Measurements from ENCODE around the gene GPANK1. TPM values are rescaled to one million over a fixed set of nuclear protein-coding genes. Genes with fewer than 3 reads are reported as not detected.

GPANK1 gene
- total RNA-seq, 2 experiments from 2014 or later = 9.8 to 11.0 TPM

GRCh38 chr6:31633447-31633846 is 31.4 kb downstream of the GPANK1 start:
- TF ChIP-seq CTCF (IDR thresholded peaks at IDR 0.05) = no peak
- ChIA-PET CTCF (no interaction called here), POLR2A (no interaction called here)
- Histone ChIP-seq H3K27ac (ENCODE audit: low read depth in 1 of 2, low read length in 2 of 2) (no peak overlapping the region), H3K4me1 (ENCODE audit: insufficient read depth, low read length) (peaks cover 2% of the 10 kb centered on the region), H3K36me3 (ENCODE audit: insufficient read depth, low read length) (peaks cover 98% of the 10 kb centered on the region), H3K4me3 (ENCODE audit: low read length) (no peak overlapping the region), H3K9me3 (ENCODE audit: control insufficient read depth in 1 of 2, insufficient read depth in 1 of 2, low read length in 2 of 2) (no peaks in the 10 kb centered on the region), H3K27me3 (ENCODE audit: control insufficient read depth in 1 of 2, insufficient read depth in 2 of 2, low read length in 2 of 2) (no peaks in the 10 kb centered on the region)
- intact Hi-C loops (cut with DNase I, micrococcal nuclease) = no loop called here
- Mint-ChIP-seq H3K4me3 (no peak overlapping the region), H3K9me3 (no peaks in the 10 kb centered on the region), H3K4me1 (ENCODE audit: low read depth) (no peaks in the 10 kb centered on the region), H3K36me3 (ENCODE audit: low read depth) (peaks cover 96% of the 10 kb centered on the region), H3K27me3 (no peaks in the 10 kb centered on the region), H3K27ac (no peak overlapping the region)
- ATAC-seq (ENCODE audit: poor library complexity) = no peak
- no peak for DNase-seq

DNA sequence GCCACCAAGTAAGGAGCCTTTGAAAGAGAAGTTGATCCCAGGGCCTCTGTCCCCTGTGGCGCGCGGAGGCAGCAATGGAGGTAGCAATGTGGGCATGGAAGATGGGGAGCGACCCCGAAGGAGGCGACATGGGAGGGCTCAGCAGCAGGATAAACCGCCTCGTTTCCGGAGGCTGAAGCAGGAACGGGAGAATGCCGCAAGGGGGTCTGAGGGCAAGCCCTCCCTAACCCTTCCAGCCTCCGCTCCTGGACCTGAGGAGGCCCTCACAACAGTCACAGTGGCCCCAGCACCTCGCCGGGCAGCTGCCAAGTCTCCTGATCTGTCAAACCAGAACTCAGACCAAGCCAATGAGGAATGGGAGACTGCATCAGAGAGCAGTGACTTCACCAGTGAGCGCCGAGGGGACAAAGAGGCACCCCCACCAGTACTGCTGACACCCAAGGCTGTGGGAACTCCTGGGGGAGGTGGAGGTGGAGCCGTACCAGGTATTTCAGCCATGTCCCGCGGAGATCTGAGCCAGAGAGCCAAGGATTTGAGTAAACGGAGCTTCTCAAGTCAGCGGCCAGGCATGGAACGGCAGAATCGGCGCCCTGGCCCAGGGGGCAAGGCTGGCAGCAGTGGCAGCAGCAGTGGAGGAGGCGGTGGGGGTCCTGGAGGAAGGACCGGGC is 32.4 kb downstream of the GPANK1 start:
- no peaks in the 10 kb centered on the region for H3K4me1 Mint-ChIP-seq (ENCODE audit: low read depth)
- no peak overlapping the region for H3K4me3 ChIP-seq (ENCODE audit: low read length)
- H3K27ac Mint-ChIP-seq = no peak overlapping the region
- H3K36me3 ChIP-seq (ENCODE audit: insufficient read depth, low read length) = peaks cover 100% of the 10 kb centered on the region
- no peaks in the 10 kb centered on the region for H3K9me3 ChIP-seq (ENCODE audit: control insufficient read depth in 1 of 2, insufficient read depth in 1 of 2, low read length in 2 of 2)
- no peak overlapping the region for H3K27ac ChIP-seq (ENCODE audit: low read depth in 1 of 2, low read length in 2 of 2)
- no peaks in the 10 kb centered on the region for H3K27me3 ChIP-seq (ENCODE audit: control insufficient read depth in 1 of 2, insufficient read depth in 2 of 2, low read length in 2 of 2)
- no peaks in the 10 kb centered on the region for H3K27me3 Mint-ChIP-seq
- H3K4me1 ChIP-seq (ENCODE audit: insufficient read depth, low read length) = peaks cover 2% of the 10 kb centered on the region
- TF ChIP-seq CTCF (IDR thresholded peaks at IDR 0.05) = no peak
- no peaks in the 10 kb centered on the region for H3K9me3 Mint-ChIP-seq
- DNase-seq = no peak
- ChIA-PET POLR2A (no interaction called here), CTCF (no interaction called here)
- H3K4me3 Mint-ChIP-seq = no peak overlapping the region
- ATAC-seq (ENCODE audit: poor library complexity) = no peak
- intact Hi-C loops (cut with DNase I, micrococcal nuclease) = no loop called here
- peaks cover 99% of the 10 kb centered on the region for H3K36me3 Mint-ChIP-seq (ENCODE audit: low read depth)

DNA sequence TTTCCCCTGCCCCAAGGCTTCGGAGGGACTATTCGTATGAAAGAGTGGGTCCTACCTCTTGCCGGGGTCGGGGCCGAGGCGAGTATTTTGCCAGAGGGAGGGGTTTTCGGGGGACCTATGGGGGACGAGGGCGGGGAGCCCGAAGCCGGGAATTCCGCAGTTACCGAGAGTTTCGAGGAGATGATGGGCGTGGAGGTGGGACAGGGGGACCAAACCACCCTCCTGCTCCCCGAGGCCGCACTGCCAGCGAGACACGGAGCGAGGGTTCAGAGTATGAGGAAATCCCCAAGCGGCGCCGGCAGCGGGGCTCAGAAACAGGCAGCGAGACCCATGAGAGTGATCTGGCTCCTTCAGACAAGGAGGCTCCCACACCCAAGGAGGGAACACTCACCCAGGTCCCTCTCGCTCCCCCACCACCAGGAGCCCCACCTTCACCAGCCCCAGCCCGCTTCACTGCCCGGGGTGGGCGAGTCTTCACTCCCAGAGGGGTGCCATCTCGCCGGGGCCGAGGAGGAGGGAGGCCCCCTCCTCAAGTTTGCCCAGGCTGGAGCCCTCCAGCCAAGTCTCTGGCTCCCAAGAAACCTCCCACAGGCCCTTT is 33.0 kb downstream of the GPANK1 start:
- no peak overlapping the region for H3K4me3 ChIP-seq (ENCODE audit: low read length)
- ChIA-PET CTCF (no interaction called here), POLR2A (no interaction called here)
- H3K36me3 ChIP-seq (ENCODE audit: insufficient read depth, low read length) = peaks cover 100% of the 10 kb centered on the region
- DNase-seq = no peak
- H3K9me3 ChIP-seq (ENCODE audit: control insufficient read depth in 1 of 2, insufficient read depth in 1 of 2, low read length in 2 of 2) = no peaks in the 10 kb centered on the region
- H3K27me3 ChIP-seq (ENCODE audit: control insufficient read depth in 1 of 2, insufficient read depth in 2 of 2, low read length in 2 of 2) = no peaks in the 10 kb centered on the region
- Mint-ChIP-seq H3K27me3 (no peaks in the 10 kb centered on the region), H3K9me3 (no peaks in the 10 kb centered on the region), H3K4me3 (no peak overlapping the region), H3K27ac (no peak overlapping the region), H3K4me1 (ENCODE audit: low read depth) (no peaks in the 10 kb centered on the region), H3K36me3 (ENCODE audit: low read depth) (peaks cover 99% of the 10 kb centered on the region)
- H3K4me1 ChIP-seq (ENCODE audit: insufficient read depth, low read length) = peaks cover 2% of the 10 kb centered on the region
- intact Hi-C loops (cut with DNase I, micrococcal nuclease) = no loop called here
- no peak overlapping the region for H3K27ac ChIP-seq (ENCODE audit: low read depth in 1 of 2, low read length in 2 of 2)
- ATAC-seq (ENCODE audit: poor library complexity) = peak; percentile 30
- TF ChIP-seq CTCF (IDR thresholded peaks at IDR 0.05) = no peak

Data from CD4-positive, alpha-beta T cell (primary cell).